Activated naive CD4-positive, alpha-beta T cell treated with anti-CD3 and anti-CD28 coated beads, Interleukin-2, amount 50 U/mL, for 16 hours (primary cell): ENCODE measurements around the gene KCNJ8.
"Not testable (repeated sequence)": the region's sequence is repeated elsewhere in the genome, so short reads cannot be mapped to it uniquely, and the experiment has no call there.

Experiments
- DNase-seq: peaks from one replicate; pipeline ENCODE4 v3.0.0-alpha.2; 2020

The KCNJ8 gene

DNA sequence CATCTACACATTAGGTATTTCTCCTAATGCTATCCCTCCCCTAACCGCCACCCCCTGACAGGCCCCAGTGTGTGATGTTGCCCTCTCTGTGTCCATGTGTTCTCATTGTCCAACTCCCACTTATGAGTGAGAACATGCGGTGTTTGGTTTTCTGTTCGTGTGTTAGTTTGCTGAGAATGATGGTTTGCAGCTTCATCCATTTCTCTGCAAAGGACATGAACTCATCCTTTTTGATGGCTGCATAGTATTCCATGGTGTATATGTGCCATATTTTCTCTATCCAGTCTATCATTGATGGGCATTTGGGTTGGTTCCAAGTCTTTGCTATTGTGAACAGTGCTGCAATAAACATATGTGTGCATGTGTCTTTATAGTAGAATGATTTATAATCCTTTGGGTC, 8.2 kb upstream of the KCNJ8 start:
- DNase-seq, result not testable (repeated sequence)

DNA sequence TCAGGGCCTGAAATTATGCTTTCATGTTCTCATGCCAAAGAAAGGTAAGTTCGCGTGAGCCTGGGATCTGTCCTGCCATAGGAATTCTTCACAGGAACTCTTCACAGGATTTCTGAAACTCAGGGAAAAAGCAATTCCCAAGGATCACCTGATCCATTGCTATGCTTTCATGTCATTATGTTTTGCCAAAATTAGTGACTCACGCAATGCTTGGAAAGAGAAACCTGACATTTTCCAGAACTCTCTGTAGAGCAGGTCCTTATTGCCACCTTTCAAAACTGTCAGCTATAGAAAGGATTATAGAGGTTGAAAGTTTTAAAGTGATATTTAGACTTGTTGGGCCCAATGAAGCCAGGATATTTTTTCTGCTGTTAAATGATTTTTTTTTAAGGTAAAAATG, 6.3 kb upstream of the KCNJ8 start:
- DNase-seq, result no peak

DNA sequence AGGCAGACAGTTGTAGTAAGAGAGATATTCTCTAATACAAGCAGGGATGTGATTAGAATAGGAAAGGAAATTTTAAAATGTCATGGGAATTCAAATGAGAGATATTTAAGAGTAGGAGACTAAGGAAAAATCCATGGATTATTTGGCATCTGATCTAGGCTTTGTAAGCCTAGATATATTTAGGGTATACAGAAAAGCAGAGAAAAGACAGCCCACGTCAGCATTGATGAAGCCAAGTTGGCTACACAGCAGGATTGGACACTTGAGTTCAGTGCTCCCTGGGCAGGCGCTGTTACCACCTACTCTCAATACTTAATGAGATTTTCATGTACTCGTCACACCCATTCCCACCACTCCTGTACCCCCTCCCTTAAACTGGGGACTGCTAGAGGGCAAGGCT, 1.7 kb upstream of the KCNJ8 start:
- DNase-seq, result no peak

DNA sequence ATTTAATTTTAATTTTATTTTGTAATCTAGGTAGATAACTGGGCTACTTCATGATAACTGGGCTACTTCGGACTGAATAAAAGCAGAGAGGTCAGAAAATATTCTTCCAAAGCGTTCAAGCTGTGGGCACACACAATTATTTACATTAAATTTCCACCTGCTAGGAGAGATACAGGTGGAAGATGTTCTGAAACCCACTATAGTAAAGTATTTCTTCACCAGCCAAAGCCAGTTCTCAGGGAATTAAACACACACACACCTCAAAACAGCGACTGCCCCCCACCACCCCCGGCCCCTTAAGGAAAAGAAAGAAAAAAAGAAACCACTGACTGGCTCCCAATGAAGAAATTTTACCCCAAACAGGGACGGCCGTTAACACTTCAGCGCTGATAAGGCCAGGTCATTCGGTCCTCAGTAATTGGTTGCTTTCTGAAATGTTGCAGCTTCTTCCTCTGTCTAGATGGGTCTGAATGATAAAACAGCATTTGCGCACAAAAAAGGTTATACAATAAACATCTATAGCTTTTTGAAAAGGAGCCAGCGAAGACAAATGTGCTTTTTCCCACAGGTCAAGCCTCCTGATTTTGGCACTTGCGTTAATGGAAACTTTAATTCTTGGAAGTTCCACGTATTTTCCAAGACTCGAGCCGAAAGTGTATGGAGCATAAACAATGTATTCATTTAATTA, 771 bp upstream of the KCNJ8 start:
- DNase-seq, result no peak

DNA sequence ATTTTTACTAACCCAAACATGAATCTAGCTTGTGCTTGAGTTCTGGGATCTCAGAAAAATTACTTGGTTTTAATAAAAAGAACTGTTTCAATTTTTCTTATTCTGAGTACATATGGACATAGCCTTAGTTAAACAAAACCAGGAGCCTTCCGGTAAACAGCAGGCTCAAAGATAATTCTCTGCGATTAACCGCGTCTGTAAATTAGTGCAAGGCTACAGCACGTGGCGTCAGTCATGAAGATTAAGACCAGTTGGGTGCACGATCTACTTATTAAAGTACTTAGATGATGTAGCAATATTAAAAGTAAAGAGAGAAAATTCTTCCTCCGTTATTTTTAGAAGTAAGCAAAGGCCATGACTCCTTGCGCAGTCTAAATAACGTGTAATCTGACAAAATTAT, 700 bp downstream of the KCNJ8 start:
- DNase-seq, result no peak

DNA sequence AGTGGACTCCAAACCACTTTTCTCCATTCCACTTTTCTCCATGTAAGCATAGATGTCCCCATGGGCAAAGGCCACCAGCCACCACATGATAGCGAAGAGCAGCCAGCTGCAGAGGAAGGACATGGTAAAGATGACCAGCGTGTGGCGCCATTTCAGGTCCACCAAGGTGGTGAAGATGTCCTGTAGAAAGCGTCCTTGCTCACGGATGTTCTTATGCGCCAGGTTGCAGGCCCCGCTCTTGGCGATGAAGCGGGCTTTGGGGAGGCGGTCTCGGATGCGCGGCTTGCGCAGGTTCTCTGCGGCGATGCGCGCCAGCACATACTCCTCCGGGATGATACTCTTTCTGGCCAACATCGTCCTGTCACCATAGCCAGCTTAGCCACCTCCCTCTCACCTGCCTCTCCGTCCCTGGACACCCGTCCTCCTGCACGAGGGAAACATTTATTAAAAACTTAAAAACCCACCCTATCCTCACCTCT, 1.2 kb downstream of the KCNJ8 start:
- DNase-seq, result no peak

DNA sequence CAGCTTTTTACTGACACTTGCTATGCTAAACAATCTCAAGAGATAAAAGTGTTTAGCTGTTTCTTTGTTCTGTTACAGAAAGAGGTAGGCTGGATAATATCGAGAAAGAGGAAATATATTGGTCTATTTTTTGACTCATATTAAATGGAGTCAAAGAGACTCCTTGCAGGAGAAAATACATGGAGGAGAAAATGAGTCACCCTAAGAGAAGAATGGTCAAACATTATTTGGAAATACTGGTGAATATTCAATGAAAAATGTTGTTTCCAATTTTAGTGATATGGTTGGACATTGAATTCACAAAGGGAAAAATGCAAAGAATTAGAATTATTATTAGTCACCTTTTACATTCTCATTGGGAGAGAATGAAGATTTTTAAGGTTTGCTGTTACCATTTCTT, 3.2 kb downstream of the KCNJ8 start:
- no peak for DNase-seq

DNA sequence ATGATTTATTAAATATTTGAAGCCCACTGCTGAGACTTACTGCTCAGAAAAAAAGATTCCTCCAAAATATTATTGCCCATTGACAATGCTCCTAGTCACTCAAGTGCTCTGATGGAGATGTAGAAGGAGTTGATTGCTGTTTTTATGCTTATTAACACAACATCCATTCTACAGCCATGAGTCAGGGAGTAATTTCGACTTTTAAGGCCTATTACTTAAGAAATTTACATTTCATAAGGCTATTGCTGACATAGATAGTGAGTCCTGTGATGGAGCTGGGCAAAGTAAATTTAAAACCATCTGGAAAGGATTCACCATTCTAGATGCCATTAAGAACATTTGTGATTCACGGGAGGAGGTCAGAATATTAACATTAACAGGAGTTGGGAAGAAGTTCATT, 5.2 kb downstream of the KCNJ8 start:
- no peak for DNase-seq

DNA sequence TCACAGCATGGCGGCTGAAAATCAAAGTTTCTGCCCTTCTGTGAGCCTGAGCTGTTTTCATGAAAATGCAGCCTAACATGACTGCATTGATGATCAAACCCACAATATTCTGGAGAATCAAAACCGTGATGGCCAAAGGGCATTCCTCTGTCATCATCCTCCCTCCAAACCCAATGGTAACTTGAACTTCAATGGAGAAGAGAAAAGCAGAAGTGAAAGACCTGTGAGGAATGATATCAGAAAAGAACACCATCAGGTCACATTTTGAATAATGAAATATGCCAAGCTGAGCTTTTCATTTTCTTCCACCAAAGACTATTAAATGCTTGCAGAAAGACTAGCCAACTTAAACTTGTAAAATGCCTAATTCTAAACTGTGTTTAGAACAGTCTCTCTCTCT, 8.1 kb downstream of the KCNJ8 start:
- DNase-seq, result no peak

DNA sequence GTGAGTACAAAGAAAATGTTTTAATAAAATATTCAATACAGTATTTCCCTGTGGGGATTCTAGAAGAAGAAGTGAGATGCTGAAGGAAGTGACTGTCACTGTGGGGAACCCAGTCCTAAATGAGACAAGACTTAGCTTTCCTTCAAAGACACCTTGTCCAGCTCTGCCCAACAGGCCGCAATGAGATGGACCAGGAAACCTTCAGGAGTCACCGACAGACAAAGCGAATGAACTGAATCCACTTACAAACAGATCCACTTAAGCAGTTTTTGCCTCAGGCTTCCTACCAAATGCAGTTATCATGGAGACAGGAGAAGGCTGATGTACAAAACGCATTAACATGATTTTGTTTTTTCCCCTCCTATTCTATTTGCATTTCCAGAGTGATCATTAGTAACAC, 9.6 kb downstream of the KCNJ8 start:
- DNase-seq, result no peak

DNA sequence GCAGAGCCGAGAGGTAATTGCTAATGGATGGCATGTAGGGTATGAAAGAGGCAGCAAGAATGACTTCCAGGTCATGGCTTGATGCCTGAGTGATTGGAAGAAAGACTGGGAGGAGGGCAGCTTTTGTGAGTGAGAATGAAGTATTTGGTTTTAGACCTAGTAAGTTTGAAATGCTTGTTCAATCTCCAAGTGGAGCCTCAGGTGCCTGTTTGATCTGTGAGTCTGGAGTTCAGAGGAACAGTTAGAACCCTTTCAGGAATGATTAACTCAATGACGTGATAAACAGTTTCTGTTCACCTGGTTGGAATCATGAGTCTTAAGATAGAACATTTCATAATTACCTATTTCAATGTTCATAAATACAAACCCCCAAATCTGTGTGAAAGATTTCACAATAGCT, 10.4 kb downstream of the KCNJ8 start:
- no peak for DNase-seq

DNA sequence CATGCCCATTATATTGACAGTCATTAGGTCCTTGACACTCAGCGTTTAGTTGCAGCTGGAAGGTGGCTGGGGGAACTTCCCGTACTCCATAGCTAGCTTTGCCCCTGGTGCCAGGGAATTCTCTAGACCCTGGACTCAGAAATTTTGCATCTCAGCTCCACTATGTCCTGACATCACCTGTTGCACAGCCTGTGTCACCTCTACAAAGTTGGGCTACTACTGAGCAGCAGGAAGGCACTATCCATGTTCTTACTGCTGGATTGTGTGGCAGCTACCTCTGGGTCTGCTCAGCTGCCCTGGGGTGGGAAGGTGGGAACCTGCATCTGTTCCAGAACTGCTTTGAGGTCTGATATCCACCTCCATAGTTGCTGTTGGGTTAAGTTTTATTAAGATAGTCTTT, 11.0 kb downstream of the KCNJ8 start:
- DNase-seq, result no peak

DNA sequence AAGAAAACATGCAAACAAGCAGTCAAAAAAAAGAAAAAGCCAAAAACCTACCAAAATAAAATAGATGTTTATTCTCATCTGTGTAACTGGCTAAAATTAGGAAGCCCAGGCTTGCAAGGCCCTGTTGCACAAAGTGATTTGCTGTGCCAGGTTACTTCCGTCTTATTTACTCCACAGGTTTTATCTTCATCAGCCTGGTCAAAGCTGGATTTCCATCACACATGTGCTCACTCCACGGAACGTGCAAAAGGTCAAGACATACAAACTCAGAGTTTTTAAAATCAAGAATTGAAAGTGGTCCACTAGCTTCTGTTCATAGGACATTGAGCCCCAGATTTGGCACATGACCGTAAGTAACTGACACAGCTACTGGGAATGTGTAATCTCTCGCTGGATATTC, 14.8 kb downstream of the KCNJ8 start:
- no peak for DNase-seq

DNA sequence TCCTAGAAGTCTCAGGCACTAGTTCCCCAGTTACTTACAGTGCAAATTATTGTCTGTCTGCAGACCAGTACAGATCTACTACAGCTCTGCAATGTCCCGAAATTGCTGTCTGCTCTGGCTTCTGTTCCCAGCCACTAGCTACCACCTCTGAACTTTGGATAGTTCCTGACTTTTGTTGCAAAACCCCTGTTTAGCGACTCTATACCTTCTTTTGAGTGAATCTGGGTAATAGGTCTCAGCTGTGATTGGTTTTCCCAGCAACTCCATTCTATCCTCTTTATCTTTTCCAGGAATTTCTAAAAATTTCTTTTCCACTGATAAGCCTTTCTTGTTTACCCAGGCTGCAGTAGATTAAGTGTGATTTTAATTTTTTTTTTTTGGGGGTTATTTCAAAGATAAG, 16.8 kb downstream of the KCNJ8 start:
- DNase-seq, result no peak

DNA sequence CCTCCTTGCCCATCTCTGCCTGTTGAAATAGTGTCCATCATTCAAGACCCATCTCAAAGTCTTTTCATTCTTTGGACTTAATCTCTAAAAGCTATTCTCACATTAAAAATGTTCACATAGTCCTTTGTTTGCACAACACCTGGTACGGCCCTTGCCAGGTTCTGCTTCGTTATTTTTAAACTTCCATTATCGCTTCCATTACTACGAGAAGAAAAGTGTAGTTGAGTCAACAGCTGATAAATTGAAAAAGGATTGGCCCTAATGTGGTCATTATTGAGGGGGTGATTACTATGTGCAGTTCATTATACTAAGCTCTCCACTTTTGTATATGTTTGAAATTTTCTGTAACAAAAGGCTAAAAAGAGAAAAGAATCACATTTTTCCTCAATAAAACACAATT, 17.8 kb downstream of the KCNJ8 start:
- DNase-seq, result no peak

DNA sequence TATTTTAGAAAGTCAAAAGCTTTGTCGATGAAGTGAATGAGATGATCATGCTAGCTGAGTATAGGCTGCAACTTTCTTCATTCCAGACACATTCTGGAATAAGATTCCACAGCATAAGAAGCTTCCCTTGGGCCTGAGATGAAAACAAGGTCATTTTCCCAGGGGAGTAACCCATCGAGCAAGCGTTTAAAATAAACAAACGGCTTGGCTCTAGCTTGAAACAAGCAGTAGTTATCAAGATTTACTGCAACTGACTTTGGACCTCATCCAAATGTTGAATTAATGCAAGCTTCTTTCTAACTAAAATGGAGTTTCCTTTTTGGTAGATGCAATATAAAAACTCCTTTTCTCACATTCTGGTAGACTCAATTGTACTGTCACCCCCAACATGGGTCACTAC, 23.0 kb downstream of the KCNJ8 start:
- no peak for DNase-seq

DNA sequence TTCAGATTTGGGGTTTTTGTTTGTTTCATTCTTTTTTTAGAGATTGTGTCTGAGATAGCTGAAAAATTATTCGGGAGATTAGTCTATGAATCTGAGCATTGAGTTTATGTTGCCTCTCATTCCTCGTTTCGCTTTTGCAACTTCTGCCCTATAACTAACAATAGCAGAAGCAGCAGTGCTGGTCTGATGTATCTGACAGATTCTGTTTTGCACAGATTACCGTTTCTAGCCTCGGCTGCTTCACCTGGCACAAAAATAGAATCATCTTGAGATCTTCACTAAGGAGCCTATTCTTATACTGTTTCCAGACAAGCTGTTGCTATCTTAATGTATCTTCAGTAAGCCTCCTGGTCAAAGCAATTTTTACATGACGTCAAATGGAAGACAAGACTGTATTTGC, 29.2 kb downstream of the KCNJ8 start:
- no peak for DNase-seq

DNA sequence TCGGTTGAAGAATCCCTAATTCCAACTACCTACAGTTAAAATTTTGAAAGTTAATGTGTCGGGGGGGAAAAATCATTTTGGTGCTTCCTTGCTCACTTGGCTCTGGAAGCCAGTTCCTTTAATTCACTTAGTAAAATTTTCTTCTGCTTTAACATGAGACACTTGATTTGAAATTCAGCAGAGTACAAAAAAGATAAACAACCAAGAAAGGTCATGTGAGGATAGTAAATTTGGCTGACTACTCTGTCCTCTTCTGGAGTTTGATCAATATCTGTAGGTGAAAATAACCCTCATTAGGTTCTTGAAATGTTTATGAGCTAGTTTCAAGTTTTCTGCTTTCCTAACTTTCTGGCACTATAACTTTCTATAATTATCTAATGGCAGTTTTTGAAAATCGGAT, 43.4 kb downstream of the KCNJ8 start:
- no peak for DNase-seq

DNA sequence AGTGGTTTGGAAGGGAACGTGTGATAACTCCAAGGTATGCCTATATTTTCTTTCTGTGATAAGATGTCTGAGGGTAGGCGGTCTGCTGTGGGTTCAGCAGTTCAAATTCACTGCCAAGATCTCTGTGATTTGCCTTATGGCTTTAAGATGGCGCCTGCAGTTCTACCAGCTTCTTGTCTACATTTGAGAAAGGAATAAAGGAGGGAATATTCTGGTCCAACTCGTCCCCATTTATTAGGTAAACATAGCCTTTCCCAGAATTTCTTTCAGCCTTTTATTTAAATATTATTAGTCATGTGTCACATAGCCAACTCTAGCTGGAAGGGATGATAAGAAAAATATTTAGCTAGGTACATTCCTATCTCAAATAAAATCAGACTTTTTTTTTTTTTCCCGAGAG, 48.8 kb downstream of the KCNJ8 start:
- no peak for DNase-seq

DNA sequence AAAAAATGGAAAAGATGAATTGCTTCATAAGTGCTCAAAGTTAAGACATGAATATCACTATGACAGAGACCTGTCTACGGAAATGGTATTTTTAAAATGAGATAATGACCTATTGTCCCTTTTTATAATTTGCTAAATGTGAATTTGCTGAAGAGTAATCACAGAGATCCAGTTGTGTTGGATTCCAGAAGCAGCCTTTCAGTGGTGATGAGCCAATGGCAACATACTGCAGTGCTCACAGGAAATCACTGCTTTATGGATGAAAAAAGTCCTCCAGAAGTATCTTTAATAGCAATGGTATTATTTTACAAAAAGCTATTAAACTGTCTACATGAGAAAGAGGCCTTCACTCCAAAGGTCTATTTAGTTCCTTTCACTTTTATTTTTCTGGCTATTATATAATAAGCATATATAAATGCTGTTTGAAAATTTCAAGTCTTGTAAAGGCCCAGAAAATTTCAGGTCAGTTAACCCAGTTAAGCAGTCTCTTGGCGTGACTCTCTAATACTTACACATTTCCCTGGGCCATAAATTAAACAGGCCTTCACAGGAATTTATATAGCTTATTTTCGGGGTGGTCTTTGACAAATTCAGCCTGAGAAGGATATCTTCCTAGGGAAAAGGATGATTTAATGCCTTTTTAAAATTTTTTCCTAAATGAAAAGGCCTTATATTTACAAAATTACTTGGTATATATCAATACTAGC, 55.4 kb downstream of the KCNJ8 start:
- DNase-seq, result no peak

DNA sequence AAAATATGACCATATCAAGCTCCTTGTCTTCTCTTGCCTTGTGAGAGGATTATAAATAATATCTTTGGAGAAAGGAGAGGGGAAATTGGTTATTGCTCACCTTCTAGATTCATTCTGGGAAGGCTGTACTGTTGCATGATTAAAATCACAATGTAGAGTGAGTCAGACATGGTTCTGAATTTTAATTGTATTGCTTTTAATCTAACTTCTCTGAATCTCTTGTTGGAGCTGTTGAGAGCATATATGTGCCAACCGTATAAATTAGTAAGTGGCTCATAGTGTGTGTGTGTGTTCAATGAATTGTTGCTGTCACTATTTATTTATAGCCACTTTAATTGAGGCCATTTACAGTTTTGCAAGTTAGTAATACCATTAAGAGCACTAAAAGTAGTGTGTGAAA, 56.1 kb downstream of the KCNJ8 start:
- no peak for DNase-seq

DNA sequence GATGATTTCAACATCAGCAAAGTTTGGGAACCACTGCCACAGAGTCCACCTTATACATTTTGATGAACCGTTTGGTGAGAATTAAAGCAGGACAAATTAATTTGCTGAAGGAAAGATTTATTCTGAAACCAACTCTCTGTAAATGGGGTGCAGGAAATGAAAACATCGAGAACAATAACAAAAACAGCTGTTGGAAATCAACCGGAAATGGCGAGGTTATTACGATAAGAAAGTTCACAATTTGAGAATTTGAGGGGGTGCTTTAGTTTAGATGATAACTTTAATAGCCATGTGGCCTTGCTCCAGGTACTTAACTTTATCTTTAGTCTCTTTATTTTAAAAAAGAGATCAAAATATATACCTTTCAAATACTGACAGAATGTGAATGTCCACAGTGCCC, 56.7 kb downstream of the KCNJ8 start:
- no peak for DNase-seq

DNA sequence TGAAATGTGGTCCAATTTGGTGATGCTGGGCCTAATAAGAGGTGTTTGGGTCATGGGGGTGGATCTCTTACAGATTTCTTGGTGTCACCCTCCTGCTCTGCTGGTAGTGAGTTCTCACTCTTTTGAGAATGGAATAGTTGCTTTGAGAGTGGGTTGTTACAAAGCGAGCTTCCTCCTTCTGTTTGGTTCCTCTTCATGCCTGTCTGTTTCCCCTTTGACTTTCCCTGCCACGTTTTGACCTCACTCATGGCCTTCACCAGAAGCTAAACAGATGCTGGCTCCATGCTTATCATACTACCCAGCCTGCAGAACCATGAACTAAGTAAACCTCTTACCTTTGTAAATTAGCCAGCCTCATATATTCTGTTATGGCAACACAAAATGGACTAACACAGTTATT, 59.1 kb downstream of the KCNJ8 start:
- DNase-seq, result no peak
